ENCODE data around the gene EXOC8. TPM values are rescaled to one million over a fixed set of nuclear protein-coding genes. Genes with fewer than 3 reads are reported as not detected.

The EXOC8 gene
- total and polyA plus RNA-seq, 2 donors (not counting 1 experiment from before 2014, with no cell fraction given): 10.0 to 32.6 TPM

DNA sequence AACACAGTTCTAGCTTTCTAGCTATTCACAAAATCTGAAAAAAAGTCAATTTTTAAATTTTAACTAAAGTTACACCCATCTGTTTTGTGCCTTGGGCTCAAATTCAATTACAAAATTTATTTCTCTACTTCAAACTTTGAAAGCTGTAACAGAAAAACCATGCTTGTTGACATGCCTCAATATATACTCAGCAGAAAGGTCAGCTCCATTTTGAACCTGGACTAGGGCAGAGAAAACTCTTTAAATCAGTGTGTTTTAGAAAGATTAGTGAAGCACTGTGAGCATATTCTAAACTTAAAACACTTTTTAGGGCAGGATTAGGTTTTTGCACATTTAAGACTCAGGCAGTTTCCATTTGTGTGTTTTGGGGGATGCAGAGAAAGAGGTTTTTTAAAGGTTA, 34.8 kb upstream of the EXOC8 start:
- Histone ChIP-seq H3K36me3 (replicated peaks in 1 of 2; ENCODE audit: control extremely low read depth in 1 of 2, control insufficient read depth in 1 of 2, extremely low read depth in 1 of 2, insufficient read depth in 2 of 2, low read length in 1 of 2) (peaks cover 4 to 23% of the 10 kb centered on the region in 2 experiments), H3K4me2 (replicated peaks; ENCODE audit: low read depth, low read length, poor library complexity, severe bottlenecking) (no peak overlapping the region), H3K4me3 (ENCODE audit: control extremely low read depth in 1 of 5, extremely low read depth in 1 of 5, insufficient read depth in 1 of 5, low read depth in 2 of 5, low read length in 4 of 5) (no peak overlapping the region), H3K79me2 (ENCODE audit: control insufficient read depth, insufficient read depth, low read length) (peaks cover 6% of the 10 kb centered on the region), H3K27ac (ENCODE audit: low read length in 2 of 2) (no peak overlapping the region), H3K9me3 (ENCODE audit: control extremely low read depth in 1 of 3, control insufficient read depth in 2 of 3, insufficient read depth in 1 of 3, low read length in 2 of 3) (no peaks in the 10 kb centered on the region), H3K9ac (ENCODE audit: low read length) (no peak overlapping the region), H3K4me1 (ENCODE audit: control insufficient read depth in 2 of 2, insufficient read depth in 2 of 2, low read length in 2 of 2) (no peaks in the 10 kb centered on the region), H3K27me3 (replicated peaks in 1 of 4; ENCODE audit: control extremely low read depth in 1 of 4, control insufficient read depth in 3 of 4, insufficient read depth in 4 of 4, low read length in 3 of 4) (no peaks in the 10 kb centered on the region), H2AFZ (ENCODE audit: insufficient read depth, low read depth, low read length, poor library complexity, severe bottlenecking) (no peak overlapping the region), H4K20me1 (ENCODE audit: control insufficient read depth, insufficient read depth, low read length, poor library complexity, severe bottlenecking) (peaks cover 18% of the 10 kb centered on the region)
- POLR2A ChIA-PET: no interaction called here
- Mint-ChIP-seq H3K27me3 (no peaks in the 10 kb centered on the region), H3K4me1 (peaks cover 7% of the 10 kb centered on the region), H3K4me3 (no peak overlapping the region), H3K27ac (no peak overlapping the region), H3K9me3 (ENCODE audit: insufficient read depth) (no peaks in the 10 kb centered on the region)
- ATAC-seq (ENCODE audit: low read depth) (no peak), DNase-seq (no peak)
- CTCF ChIA-PET: interaction anchor here (0.6 to 1.1 kb wide), 2 partner anchors 11 to 15 kb away, joined by 3 to 4 read pairs; no protein-coding TSS in a partner anchor
- TF ChIP-seq, protein P1, sequence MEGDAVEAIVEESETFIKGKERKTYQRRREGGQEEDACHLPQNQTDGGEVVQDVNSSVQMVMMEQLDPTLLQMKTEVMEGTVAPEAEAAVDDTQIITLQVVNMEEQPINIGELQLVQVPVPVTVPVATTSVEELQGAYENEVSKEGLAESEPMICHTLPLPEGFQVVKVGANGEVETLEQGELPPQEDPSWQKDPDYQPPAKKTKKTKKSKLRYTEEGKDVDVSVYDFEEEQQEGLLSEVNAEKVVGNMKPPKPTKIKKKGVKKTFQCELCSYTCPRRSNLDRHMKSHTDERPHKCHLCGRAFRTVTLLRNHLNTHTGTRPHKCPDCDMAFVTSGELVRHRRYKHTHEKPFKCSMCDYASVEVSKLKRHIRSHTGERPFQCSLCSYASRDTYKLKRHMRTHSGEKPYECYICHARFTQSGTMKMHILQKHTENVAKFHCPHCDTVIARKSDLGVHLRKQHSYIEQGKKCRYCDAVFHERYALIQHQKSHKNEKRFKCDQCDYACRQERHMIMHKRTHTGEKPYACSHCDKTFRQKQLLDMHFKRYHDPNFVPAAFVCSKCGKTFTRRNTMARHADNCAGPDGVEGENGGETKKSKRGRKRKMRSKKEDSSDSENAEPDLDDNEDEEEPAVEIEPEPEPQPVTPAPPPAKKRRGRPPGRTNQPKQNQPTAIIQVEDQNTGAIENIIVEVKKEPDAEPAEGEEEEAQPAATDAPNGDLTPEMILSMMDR (IDR thresholded peaks at IDR 0.05): no peak
- no peak for TF ChIP-seq EZH2 (IDR thresholded peaks at IDR 0.05; ENCODE audit: borderline replicate concordance, insufficient read depth, low read depth, low read length, poor library complexity, severe bottlenecking)
- intact Hi-C loops (cut with micrococcal nuclease): loop anchor here (5.0 kb wide), 1 partner anchor 50 kb away; the partner anchor contains the start of gene EGLN1

DNA sequence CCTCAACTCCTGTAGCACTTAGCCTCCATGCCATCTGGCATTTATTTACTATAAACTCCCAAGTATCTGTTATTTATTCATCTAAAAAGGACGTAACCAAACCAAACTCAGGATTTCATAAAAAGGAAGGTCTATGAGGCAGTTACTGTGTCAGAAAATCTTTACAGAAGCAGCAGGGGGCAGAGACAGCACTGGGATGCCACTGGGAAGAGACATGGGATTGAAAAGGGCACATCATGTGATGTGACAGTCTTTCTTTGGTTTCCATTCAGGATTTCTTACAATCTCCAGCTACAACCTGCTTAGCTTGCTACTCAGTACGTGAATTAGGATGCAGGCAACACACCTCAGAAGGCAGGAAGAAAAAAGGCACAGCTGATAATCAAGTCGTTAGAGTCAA, 31.6 kb upstream of the EXOC8 start:
- Histone ChIP-seq H3K79me2 (ENCODE audit: control insufficient read depth, insufficient read depth, low read length) (no peaks in the 10 kb centered on the region), H3K4me1 (ENCODE audit: control insufficient read depth in 2 of 2, insufficient read depth in 2 of 2, low read length in 2 of 2) (no peaks in the 10 kb centered on the region), H3K4me2 (replicated peaks; ENCODE audit: low read depth, low read length, poor library complexity, severe bottlenecking) (no peak overlapping the region), H3K4me3 (ENCODE audit: control extremely low read depth in 1 of 5, extremely low read depth in 1 of 5, insufficient read depth in 1 of 5, low read depth in 2 of 5, low read length in 4 of 5) (no peak overlapping the region), H3K27me3 (replicated peaks in 1 of 4; ENCODE audit: control extremely low read depth in 1 of 4, control insufficient read depth in 3 of 4, insufficient read depth in 4 of 4, low read length in 3 of 4) (no peaks in the 10 kb centered on the region), H3K36me3 (replicated peaks in 1 of 2; ENCODE audit: control extremely low read depth in 1 of 2, control insufficient read depth in 1 of 2, extremely low read depth in 1 of 2, insufficient read depth in 2 of 2, low read length in 1 of 2) (peaks cover 4 to 28% of the 10 kb centered on the region in 2 experiments), H3K9me3 (ENCODE audit: control extremely low read depth in 1 of 3, control insufficient read depth in 2 of 3, insufficient read depth in 1 of 3, low read length in 2 of 3) (no peaks in the 10 kb centered on the region), H2AFZ (ENCODE audit: insufficient read depth, low read depth, low read length, poor library complexity, severe bottlenecking) (no peak overlapping the region), H3K27ac (ENCODE audit: low read length in 2 of 2) (no peak overlapping the region), H3K9ac (ENCODE audit: low read length) (no peak overlapping the region), H4K20me1 (ENCODE audit: control insufficient read depth, insufficient read depth, low read length, poor library complexity, severe bottlenecking) (peaks cover 1% of the 10 kb centered on the region)
- 100% methylated on average over 2 of the region's 3 CpGs for WGBS (ENCODE audit: insufficient coverage)
- no peaks in the 10 kb centered on the region for H3K27me3 Mint-ChIP-seq
- intact Hi-C loops (cut with micrococcal nuclease): no loop called here
- DNase-seq (no peak), ATAC-seq (ENCODE audit: low read depth) (no peak)
- no peaks in the 10 kb centered on the region for H3K4me1 Mint-ChIP-seq
- no peak overlapping the region for H3K4me3 Mint-ChIP-seq
- TF ChIP-seq, protein P1 (IDR thresholded peaks at IDR 0.05): no peak
- no peak for TF ChIP-seq EZH2 (IDR thresholded peaks at IDR 0.05; ENCODE audit: borderline replicate concordance, insufficient read depth, low read depth, low read length, poor library complexity, severe bottlenecking)
- H3K9me3 Mint-ChIP-seq (ENCODE audit: insufficient read depth): no peaks in the 10 kb centered on the region
- ChIA-PET POLR2A (no interaction called here), CTCF (interaction anchor here (1.1 kb wide), 1 partner anchor 234 kb away, joined by 4 read pairs; no protein-coding TSS in a partner anchor)
- H3K27ac Mint-ChIP-seq: no peak overlapping the region

All from B cell (primary cell).